ENCODE measurements around the gene TSR2.
A peak's percentile ranks its signal among the peaks of the same experiment; 100 is the strongest.

Gene TSR2, protein sequence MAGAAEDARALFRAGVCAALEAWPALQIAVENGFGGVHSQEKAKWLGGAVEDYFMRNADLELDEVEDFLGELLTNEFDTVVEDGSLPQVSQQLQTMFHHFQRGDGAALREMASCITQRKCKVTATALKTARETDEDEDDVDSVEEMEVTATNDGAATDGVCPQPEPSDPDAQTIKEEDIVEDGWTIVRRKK

DNA sequence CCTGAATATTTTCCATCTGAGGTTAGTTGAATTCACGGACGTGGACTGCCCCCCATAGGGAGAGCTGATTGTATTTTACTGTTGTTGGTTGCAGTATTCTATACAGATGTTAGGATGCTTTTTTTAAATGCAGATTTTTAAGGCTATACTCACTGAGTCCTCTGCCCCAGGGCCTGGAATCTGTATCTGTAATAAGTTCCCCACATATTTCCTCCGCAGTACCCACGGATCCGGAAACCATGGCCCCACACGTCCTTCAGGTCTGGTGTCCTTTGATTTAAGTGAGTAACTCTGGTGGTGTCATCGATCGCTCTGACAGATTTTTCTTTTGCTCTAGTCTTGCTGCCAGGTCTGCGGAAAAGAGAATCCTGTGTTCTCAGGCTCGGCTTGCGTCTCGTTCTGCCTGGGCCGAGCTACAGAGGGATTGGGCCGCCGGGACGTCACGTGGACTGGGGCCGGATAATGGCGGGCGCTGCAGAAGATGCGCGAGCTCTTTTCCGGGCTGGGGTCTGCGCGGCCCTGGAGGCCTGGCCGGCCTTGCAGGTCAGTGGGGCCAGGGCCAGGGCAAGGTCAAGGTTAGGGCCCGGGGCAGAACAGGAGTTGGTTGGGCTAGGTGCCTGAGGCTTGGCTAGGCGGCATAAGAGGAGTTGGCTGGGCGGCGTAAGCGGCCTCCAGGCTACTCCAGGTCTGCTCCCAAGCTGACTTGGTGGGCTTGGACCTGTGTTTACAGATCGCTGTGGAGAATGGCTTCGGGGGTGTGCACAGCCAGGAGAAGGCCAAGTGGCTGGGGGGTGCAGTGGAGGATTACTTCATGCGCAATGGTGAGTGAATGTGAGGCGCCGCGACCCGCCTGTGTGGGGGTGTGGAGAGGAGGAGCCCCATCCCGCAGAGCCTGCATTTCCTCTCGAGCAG, at the start of gene TSR2:
Gene TSR2 (plus strand): TSS at position 445 of the 912 bp plus-strand sequence. CDS start 18 bp downstream, at position 463.
- peak; percentile 87 for DNase-seq (ENCODE audit: low read depth)
- H3K4me3 ChIP-seq (ENCODE audit: control insufficient read depth, low read depth, low read length), result peak within 1 kb of the TSS; percentile 80
- TF ChIP-seq, protein P1, sequence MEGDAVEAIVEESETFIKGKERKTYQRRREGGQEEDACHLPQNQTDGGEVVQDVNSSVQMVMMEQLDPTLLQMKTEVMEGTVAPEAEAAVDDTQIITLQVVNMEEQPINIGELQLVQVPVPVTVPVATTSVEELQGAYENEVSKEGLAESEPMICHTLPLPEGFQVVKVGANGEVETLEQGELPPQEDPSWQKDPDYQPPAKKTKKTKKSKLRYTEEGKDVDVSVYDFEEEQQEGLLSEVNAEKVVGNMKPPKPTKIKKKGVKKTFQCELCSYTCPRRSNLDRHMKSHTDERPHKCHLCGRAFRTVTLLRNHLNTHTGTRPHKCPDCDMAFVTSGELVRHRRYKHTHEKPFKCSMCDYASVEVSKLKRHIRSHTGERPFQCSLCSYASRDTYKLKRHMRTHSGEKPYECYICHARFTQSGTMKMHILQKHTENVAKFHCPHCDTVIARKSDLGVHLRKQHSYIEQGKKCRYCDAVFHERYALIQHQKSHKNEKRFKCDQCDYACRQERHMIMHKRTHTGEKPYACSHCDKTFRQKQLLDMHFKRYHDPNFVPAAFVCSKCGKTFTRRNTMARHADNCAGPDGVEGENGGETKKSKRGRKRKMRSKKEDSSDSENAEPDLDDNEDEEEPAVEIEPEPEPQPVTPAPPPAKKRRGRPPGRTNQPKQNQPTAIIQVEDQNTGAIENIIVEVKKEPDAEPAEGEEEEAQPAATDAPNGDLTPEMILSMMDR (conservative IDR thresholded peaks at IDR 0.05; ENCODE audit: control insufficient read depth, insufficient read depth, low read depth, low read length), result peak; percentile 31

DNA sequence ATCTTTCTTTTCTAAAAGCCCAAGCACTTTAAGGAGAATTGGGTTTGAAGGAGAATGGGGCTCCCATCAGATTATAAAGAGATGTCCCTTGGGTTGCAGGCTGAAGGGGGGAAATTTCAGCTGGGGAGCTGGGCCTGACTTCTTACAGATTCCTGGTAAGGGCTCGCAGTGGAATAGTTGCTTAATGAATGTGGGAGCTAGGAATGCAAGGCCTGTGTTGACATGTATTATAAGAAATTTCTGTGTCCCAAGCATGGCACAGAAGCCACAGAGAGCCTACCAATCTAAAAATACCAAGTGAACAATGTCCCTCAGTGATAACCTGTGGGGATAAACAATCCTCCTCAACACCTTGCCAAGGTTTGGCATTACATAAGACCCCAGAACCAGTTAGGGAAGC, 43.1 kb upstream of the TSR2 start:
- TF ChIP-seq, protein P1 (conservative IDR thresholded peaks at IDR 0.05; ENCODE audit: control insufficient read depth, insufficient read depth, low read depth, low read length), result no peak
- no peak for DNase-seq (ENCODE audit: low read depth)

DNA sequence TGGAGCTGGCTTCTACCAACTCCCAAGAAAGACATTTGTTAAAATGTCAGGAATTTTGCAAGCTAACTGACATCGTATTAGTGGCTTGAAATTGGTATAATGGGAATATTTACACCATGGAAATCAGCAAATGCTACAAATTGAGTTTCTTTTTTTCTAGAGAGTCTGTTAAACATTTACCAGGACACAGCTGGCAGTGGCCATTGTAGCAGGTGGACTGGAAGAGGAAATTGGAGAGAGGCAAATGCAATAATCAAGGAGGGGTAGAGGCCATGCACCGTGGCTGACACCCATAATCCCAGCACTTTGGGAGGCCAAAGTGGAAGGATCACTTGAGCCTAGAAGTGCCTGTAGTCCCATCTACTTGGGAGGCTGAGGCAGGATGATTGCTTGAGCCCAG, 32.9 kb upstream of the TSR2 start:
- H3K4me3 ChIP-seq (ENCODE audit: control insufficient read depth, low read depth, low read length), result no peak overlapping the region
- TF ChIP-seq, protein P1 (conservative IDR thresholded peaks at IDR 0.05; ENCODE audit: control insufficient read depth, insufficient read depth, low read depth, low read length), result no peak
- no peak for DNase-seq (ENCODE audit: low read depth)

More for the DNA sequence above, 43.1 kb upstream of the TSR2 start:
- no peak overlapping the region for H3K4me3 ChIP-seq (ENCODE audit: control insufficient read depth, low read depth, low read length)

DNA sequence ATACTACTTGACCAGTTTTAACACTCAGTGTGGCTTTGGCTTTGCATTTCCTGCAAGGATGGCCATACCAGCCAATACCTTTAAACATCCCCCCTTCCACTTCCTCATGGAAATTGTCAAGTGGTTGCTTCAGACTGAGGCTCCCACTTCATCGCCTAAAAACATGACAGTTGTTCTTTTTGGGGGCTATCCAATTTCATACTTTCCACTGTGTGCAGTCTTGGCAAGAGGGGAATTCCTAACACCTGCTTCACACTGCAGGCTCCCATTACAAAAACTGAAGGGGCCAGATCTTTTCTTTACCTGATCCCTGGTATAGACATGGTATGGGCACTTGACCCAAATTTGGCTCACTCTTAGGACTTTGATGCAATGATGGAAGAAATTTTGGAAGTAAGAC, 28.5 kb upstream of the TSR2 start:
- H3K4me3 ChIP-seq (ENCODE audit: control insufficient read depth, low read depth, low read length), result no peak overlapping the region
- TF ChIP-seq, protein P1 (conservative IDR thresholded peaks at IDR 0.05; ENCODE audit: control insufficient read depth, insufficient read depth, low read depth, low read length), result no peak
- no peak for DNase-seq (ENCODE audit: low read depth)

DNA sequence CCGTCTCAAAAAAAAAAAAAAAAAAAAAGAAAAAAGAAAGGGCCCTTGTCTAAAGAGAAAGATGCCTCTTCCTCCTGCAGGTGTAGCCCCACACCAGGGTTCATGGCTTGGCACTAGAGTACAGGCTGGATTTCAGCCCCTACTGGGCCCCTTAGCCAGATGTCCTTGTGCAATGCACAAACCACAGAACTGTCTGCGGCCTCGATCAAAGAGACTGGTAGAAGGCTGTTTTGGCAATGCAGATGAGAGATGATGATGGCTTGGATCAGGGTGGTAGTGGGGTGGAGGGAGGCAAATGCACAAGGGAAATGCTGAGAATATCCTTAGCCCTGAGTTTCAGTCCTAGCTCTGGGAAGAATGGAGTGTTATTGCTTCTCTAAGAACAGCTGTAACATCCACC, 26.5 kb upstream of the TSR2 start:
- H3K4me3 ChIP-seq (ENCODE audit: control insufficient read depth, low read depth, low read length), result no peak overlapping the region
- TF ChIP-seq, protein P1 (conservative IDR thresholded peaks at IDR 0.05; ENCODE audit: control insufficient read depth, insufficient read depth, low read depth, low read length), result no peak
- peak; percentile 29 for DNase-seq (ENCODE audit: low read depth)

DNA sequence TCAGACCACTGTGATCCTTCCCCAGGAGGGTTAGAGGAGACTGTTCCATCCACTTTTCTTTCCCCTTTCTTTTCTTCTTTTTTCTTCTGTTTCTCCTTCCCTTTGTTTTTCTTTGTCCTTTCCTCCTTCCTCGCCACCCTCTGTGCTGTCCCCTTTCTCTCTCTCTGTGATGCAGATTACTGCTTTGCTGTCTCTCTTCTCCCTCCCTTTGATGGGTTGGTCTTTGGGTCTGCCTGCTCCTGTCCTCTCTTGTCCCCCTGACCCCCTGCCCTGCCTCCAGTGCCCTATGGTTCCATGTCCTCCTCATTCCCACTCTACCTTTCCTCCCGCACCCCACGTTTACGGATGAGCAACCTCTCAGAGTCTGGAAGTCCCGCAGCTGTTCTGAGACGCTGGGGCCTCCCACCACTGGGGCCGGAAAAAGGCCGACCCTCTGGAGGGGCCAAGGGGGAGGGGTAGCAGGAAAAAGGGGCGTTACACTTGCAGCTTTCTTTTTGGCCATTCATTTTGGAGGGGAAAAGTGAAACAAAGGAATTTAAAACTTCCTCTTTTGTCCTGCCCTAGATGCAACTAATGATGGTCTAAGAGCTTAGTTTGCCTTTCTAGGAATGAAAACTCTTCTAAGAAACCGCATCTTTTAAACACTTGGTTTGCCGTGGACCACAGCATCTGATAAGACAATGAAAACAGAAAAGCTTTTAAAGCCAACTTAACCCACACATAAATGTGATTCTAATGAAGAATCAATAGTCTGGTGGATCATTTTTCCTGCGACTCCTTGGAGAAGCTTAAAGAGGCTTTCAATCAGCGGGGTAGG, 24.5 kb upstream of the TSR2 start:
- no peak for DNase-seq (ENCODE audit: low read depth)
- no peak overlapping the region for H3K4me3 ChIP-seq (ENCODE audit: control insufficient read depth, low read depth, low read length)
- TF ChIP-seq, protein P1 (conservative IDR thresholded peaks at IDR 0.05; ENCODE audit: control insufficient read depth, insufficient read depth, low read depth, low read length), result no peak
